Measurements from ENCODE around the gene TRIM63. TPM values are rescaled to one million over a fixed set of nuclear protein-coding genes. Genes with fewer than 3 reads are reported as not detected.

Gene TRIM63
- polyA plus RNA-seq, 2 of the 4 experiments (the other 2 are of a cell fraction), result not detected

GRCh38 chr1:26045722-26046245 is 21.6 kb downstream of the TRIM63 start, which contains the start of gene SLC30A2 (continued):
- TF ChIP-seq ZC3H11A (IDR thresholded peaks at IDR 0.05), result no peak
- no peak for TF ChIP-seq RARB (CRISPR knock-in tag; IDR thresholded peaks at IDR 0.05)

- TF ChIP-seq MAFK (IDR thresholded peaks at IDR 0.05; ENCODE audit: partially characterized antibody), result no peak
- TF ChIP-seq TP53 (CRISPR knock-in tag; IDR thresholded peaks at IDR 0.05), result no peak
- TF ChIP-seq MYC (IDR thresholded peaks at IDR 0.05; ENCODE audit: borderline replicate concordance, low read length), result no peak
- no peak for TF ChIP-seq MAZ (IDR thresholded peaks at IDR 0.05; ENCODE audit: borderline replicate concordance, low read depth, low read length)
- TF ChIP-seq NPAS2 (CRISPR knock-in tag; IDR thresholded peaks at IDR 0.05; ENCODE audit: borderline replicate concordance), result no peak
- no peak for TF ChIP-seq RAD21 (conservative IDR thresholded peaks at IDR 0.05 in 1 of 2, IDR thresholded peaks at IDR 0.05 in 1 of 2)
- no peak for TF ChIP-seq EHMT2 (IDR thresholded peaks at IDR 0.05; ENCODE audit: low read depth)
- TF ChIP-seq FOSB (CRISPR knock-in tag; IDR thresholded peaks at IDR 0.05), result no peak
- no peak for TF ChIP-seq KDM5A (IDR thresholded peaks at IDR 0.05)
- TF ChIP-seq E2F6 (IDR thresholded peaks at IDR 0.05; ENCODE audit: borderline replicate concordance, low read depth), result no peak
- no peak for TF ChIP-seq JUNB (IDR thresholded peaks at IDR 0.05)
- TF ChIP-seq RFX5 (IDR thresholded peaks at IDR 0.05), result no peak
- TF ChIP-seq KDM1A (IDR thresholded peaks at IDR 0.05; ENCODE audit: low read depth), result no peak
- no peak for TF ChIP-seq POLR2A (IDR thresholded peaks at IDR 0.05; ENCODE audit: low read length)
- ATAC-seq (no peak; a peak in 2 of 6 replicates), DNase-seq (ENCODE audit: low read depth in 1 of 2, low spot score in 1 of 2) (no peak), FAIRE-seq (no peak)
- H3K9me3 ChIP-seq, result no peaks in the 10 kb centered on the region
- H3K4me3 ChIP-seq, result peak overlapping the region; percentile 38; the same call in 2 of the 3 replicates
- ChIA-PET CTCF (interaction anchor here (0.6 to 1.9 kb wide), 6 partner anchors 9 to 124 kb away, joined by 3 to 11 read pairs (median 4); partner anchors contain the start of gene ZNF593), POLR2A (no interaction called here)
- H3K4me1 ChIP-seq, result peaks cover 4% of the 10 kb centered on the region; the same call in 1 of the 3 replicates
- peak overlapping the region; percentile 84 for H3K4me2 ChIP-seq
- no peak overlapping the region for H3K27ac ChIP-seq
- WGBS (ENCODE audit: missing lambda C conversion rate), result 78% methylated on average over 17 of the region's 29 CpGs
Observed at GRCh38 chr1:26044971-26045721, 22.3 kb downstream of the TRIM63 start.

- Histone ChIP-seq H3K4me2 (no peak overlapping the region), H3K4me1 (peaks cover 4% of the 10 kb centered on the region; the same call in 1 of the 3 replicates), H3K9me3 (no peaks in the 10 kb centered on the region), H3K27ac (no peak overlapping the region), H3K4me3 (no peak overlapping the region)
- ATAC-seq, result no peak
- FAIRE-seq, result no peak
- no peak for TF ChIP-seq SREBF2 (IDR thresholded peaks at IDR 0.05)
- no peak for TF ChIP-seq MAX (IDR thresholded peaks at IDR 0.05)
- TF ChIP-seq ATOH8 (CRISPR knock-in tag; IDR thresholded peaks at IDR 0.05; ENCODE audit: low read depth), result no peak
- TF ChIP-seq NR3C1 (IDR thresholded peaks at IDR 0.05), result no peak
- no peak for TF ChIP-seq ZC3H11A (IDR thresholded peaks at IDR 0.05)
- TF ChIP-seq MAZ (IDR thresholded peaks at IDR 0.05; ENCODE audit: borderline replicate concordance, low read depth, low read length), result no peak
- TF ChIP-seq MYC (IDR thresholded peaks at IDR 0.05; ENCODE audit: borderline replicate concordance, low read length), result no peak
- no peak for TF ChIP-seq JUNB (IDR thresholded peaks at IDR 0.05)
- no peak for TF ChIP-seq FOSL2 (IDR thresholded peaks at IDR 0.05)
- TF ChIP-seq FOSL2 (CRISPR knock-in tag; IDR thresholded peaks at IDR 0.05), result no peak
- no peak for TF ChIP-seq CEBPB (IDR thresholded peaks at IDR 0.05)
- TF ChIP-seq HMGXB4 (CRISPR knock-in tag; IDR thresholded peaks at IDR 0.05; ENCODE audit: borderline replicate concordance), result no peak
- TF ChIP-seq NPAS2 (CRISPR knock-in tag; IDR thresholded peaks at IDR 0.05; ENCODE audit: borderline replicate concordance), result no peak
- TF ChIP-seq CBX2 (IDR thresholded peaks at IDR 0.05; ENCODE audit: borderline replicate concordance, low read depth), result no peak
- TF ChIP-seq HOXB13 (CRISPR knock-in tag; IDR thresholded peaks at IDR 0.05; ENCODE audit: low read depth), result no peak
- no peak for TF ChIP-seq ZSCAN20 (CRISPR knock-in tag; IDR thresholded peaks at IDR 0.05)
- no peak for TF ChIP-seq RAD21 (conservative IDR thresholded peaks at IDR 0.05 in 1 of 2, IDR thresholded peaks at IDR 0.05 in 1 of 2)
- no peak for DNase-seq (ENCODE audit: low read depth in 1 of 2, low spot score in 1 of 2)
- ChIA-PET CTCF (interaction anchor here (0.5 to 1.9 kb wide), 5 partner anchors 8 to 150 kb away, joined by 3 to 11 read pairs (median 4); partner anchors contain the start of gene ZNF593), POLR2A (no interaction called here)
- WGBS (ENCODE audit: missing lambda C conversion rate), result 59% methylated on average over 3 of the region's 3 CpGs
Observed at GRCh38 chr1:26044414-26044813, 23.0 kb downstream of the TRIM63 start.
